ENCODE results near the gene EIF1.
"Not testable (repeated sequence)": the region's sequence is repeated elsewhere in the genome, so short reads cannot be mapped to it uniquely, and the experiment has no call there.

EIF1 gene

GRCh38 chr17:41655611-41656111 lies 33.0 kb upstream of the EIF1 start:
- no peak for DNase-seq (ENCODE audit: low read depth)

GRCh38 chr17:41656249-41657023 lies 32.2 kb upstream of the EIF1 start:
- DNase-seq (ENCODE audit: low read depth), result no peak

GRCh38 chr17:41657176-41657754 lies 31.4 kb upstream of the EIF1 start:
- no peak for DNase-seq (ENCODE audit: low read depth)

GRCh38 chr17:41657936-41658335 lies 30.7 kb upstream of the EIF1 start:
- no peak for DNase-seq (ENCODE audit: low read depth)

- DNase-seq (ENCODE audit: low read depth), result no peak
Observed at GRCh38 chr17:41658846-41659245, 29.8 kb upstream of the EIF1 start.

- no peak for DNase-seq (ENCODE audit: low read depth)
Observed at GRCh38 chr17:41659427-41660212, 29.1 kb upstream of the EIF1 start.

GRCh38 chr17:41660221-41660711 lies 28.4 kb upstream of the EIF1 start:
- no peak for DNase-seq (ENCODE audit: low read depth)

GRCh38 chr17:41663451-41664171 lies 25.1 kb upstream of the EIF1 start:
- DNase-seq (ENCODE audit: low read depth), result no peak

GRCh38 chr17:41664172-41664457 lies 24.6 kb upstream of the EIF1 start:
- DNase-seq (ENCODE audit: low read depth), result no peak

- DNase-seq (ENCODE audit: low read depth), result no peak
Observed at GRCh38 chr17:41664587-41665565, 23.8 kb upstream of the EIF1 start.

GRCh38 chr17:41665566-41666236 lies 23.0 kb upstream of the EIF1 start:
- DNase-seq (ENCODE audit: low read depth), result peak; percentile 81

- DNase-seq (ENCODE audit: low read depth), result peak; percentile 41
Observed at GRCh38 chr17:41666237-41666641, 22.4 kb upstream of the EIF1 start.

- peak; percentile 77 for DNase-seq (ENCODE audit: low read depth)
Observed at GRCh38 chr17:41666708-41667279, 21.9 kb upstream of the EIF1 start.

GRCh38 chr17:41667280-41668041 lies 21.2 kb upstream of the EIF1 start:
- DNase-seq (ENCODE audit: low read depth), result no peak

GRCh38 chr17:41672153-41672552 lies 16.5 kb upstream of the EIF1 start:
- DNase-seq (ENCODE audit: low read depth), result no peak

- DNase-seq (ENCODE audit: low read depth), result not testable (repeated sequence)
Observed at GRCh38 chr17:41675157-41676057, 13.3 kb upstream of the EIF1 start.

GRCh38 chr17:41676058-41676419 lies 12.6 kb upstream of the EIF1 start:
- no peak for DNase-seq (ENCODE audit: low read depth)

- DNase-seq (ENCODE audit: low read depth), result no peak
Observed at GRCh38 chr17:41678411-41678906, 10.2 kb upstream of the EIF1 start.

Data from stimulated activated CD8-positive, alpha-beta memory T cell treated with anti-CD3 and anti-CD28 coated beads, Interleukin-7, amount 100 ng/mL, for 24 hours (primary cell).